ENCODE results near the gene AMMECR1.

The AMMECR1 gene

GRCh38 chrX:110282922-110283321, 35.0 kb downstream of the AMMECR1 start:
- H3K9ac ChIP-seq = no peak overlapping the region
- TF ChIP-seq, protein P1, sequence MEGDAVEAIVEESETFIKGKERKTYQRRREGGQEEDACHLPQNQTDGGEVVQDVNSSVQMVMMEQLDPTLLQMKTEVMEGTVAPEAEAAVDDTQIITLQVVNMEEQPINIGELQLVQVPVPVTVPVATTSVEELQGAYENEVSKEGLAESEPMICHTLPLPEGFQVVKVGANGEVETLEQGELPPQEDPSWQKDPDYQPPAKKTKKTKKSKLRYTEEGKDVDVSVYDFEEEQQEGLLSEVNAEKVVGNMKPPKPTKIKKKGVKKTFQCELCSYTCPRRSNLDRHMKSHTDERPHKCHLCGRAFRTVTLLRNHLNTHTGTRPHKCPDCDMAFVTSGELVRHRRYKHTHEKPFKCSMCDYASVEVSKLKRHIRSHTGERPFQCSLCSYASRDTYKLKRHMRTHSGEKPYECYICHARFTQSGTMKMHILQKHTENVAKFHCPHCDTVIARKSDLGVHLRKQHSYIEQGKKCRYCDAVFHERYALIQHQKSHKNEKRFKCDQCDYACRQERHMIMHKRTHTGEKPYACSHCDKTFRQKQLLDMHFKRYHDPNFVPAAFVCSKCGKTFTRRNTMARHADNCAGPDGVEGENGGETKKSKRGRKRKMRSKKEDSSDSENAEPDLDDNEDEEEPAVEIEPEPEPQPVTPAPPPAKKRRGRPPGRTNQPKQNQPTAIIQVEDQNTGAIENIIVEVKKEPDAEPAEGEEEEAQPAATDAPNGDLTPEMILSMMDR (IDR thresholded peaks at IDR 0.05) = no peak
- no peaks in the 10 kb centered on the region for H3K79me2 ChIP-seq
- no peak overlapping the region for H2AFZ ChIP-seq
- H3K4me1 ChIP-seq = no peaks in the 10 kb centered on the region
- H3K27ac ChIP-seq = no peak overlapping the region
- no peak overlapping the region for H3K4me2 ChIP-seq (ENCODE audit: low read length)
- no peaks in the 10 kb centered on the region for H3K9me3 ChIP-seq (ENCODE audit: control insufficient read depth, low read length)
- no peaks in the 10 kb centered on the region for H3K36me3 ChIP-seq (ENCODE audit: control insufficient read depth, insufficient read depth, low read length)
- no peak overlapping the region for H3K4me3 ChIP-seq (ENCODE audit: low read depth, low read length)
- H3K27me3 ChIP-seq (ENCODE audit: control insufficient read depth, insufficient read depth, low read length) = no peaks in the 10 kb centered on the region

DNA sequence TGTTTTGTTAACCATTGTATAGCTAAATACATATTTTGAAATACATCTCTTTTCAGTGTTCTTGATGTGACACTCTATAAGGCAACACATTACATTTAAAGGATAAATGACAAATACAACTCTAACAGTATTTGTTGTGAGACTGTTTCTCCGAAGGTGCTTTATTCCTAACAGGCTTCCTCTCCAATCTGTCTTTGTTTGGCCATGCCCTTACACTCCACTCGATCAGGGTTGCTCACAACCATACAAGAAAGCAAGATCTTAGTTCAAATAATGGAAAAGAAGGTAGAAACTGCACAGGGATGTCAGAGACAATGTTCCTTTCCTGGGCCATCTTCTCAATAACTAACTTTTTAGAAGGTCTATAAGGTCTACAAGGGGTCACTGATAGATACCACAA, 36.5 kb downstream of the AMMECR1 start:
- Histone ChIP-seq H3K4me3 (ENCODE audit: low read depth, low read length) (no peak overlapping the region), H3K27ac (no peak overlapping the region), H3K27me3 (ENCODE audit: control insufficient read depth, insufficient read depth, low read length) (no peaks in the 10 kb centered on the region), H3K79me2 (no peaks in the 10 kb centered on the region), H2AFZ (no peak overlapping the region), H3K9ac (no peak overlapping the region), H3K4me2 (ENCODE audit: low read length) (no peak overlapping the region), H3K36me3 (ENCODE audit: control insufficient read depth, insufficient read depth, low read length) (no peaks in the 10 kb centered on the region), H3K9me3 (ENCODE audit: control insufficient read depth, low read length) (no peaks in the 10 kb centered on the region), H3K4me1 (no peaks in the 10 kb centered on the region)
- TF ChIP-seq, protein P1 (IDR thresholded peaks at IDR 0.05) = no peak

DNA sequence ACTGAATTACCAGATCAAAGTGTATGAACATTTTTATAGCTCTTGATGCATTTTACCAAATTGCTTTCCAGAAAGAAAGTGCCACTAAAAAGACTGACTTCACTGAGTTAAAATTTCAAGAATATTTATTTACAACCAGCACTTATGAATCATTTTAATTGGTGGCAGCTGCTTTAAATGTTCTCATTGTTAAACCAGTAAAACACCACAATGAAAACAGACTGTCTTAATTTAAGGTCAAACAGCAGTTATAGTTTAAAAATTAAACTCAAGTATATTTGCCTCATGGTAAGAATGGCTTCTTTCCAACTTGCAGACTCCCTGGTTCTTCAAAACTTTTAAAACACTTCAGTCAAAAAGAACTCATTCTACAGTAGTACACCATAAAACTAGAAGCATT, 36.9 kb downstream of the AMMECR1 start:
- Histone ChIP-seq H3K9me3 (ENCODE audit: control insufficient read depth, low read length) (no peaks in the 10 kb centered on the region), H3K4me3 (ENCODE audit: low read depth, low read length) (no peak overlapping the region), H3K4me2 (ENCODE audit: low read length) (no peak overlapping the region), H3K36me3 (ENCODE audit: control insufficient read depth, insufficient read depth, low read length) (no peaks in the 10 kb centered on the region), H3K4me1 (no peaks in the 10 kb centered on the region), H2AFZ (no peak overlapping the region), H3K79me2 (no peaks in the 10 kb centered on the region), H3K9ac (no peak overlapping the region), H3K27me3 (ENCODE audit: control insufficient read depth, insufficient read depth, low read length) (no peaks in the 10 kb centered on the region), H3K27ac (no peak overlapping the region)
- TF ChIP-seq, protein P1 (IDR thresholded peaks at IDR 0.05) = no peak

DNA sequence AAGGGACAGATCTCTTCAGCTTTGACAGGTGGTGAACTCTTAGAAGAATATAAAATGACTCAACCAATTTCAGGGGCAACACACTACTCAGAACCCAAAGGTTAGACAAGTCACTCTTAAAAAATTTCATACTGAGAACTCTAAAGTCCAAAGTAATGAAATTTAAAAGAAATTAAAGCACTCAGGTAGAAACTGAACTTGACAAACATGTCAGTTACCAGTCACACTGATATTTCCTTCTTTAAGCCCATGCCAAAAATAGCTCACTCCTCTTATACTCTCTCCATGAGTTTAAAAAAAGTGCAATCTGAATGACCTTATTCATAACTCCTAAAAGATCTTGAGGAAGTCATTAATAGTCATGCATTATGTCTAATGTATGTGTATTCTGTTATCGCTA, 40.3 kb downstream of the AMMECR1 start:
- no peak overlapping the region for H3K27ac ChIP-seq
- TF ChIP-seq, protein P1 (IDR thresholded peaks at IDR 0.05) = no peak
- H3K4me3 ChIP-seq (ENCODE audit: low read depth, low read length) = no peak overlapping the region
- H3K4me1 ChIP-seq = no peaks in the 10 kb centered on the region
- no peaks in the 10 kb centered on the region for H3K27me3 ChIP-seq (ENCODE audit: control insufficient read depth, insufficient read depth, low read length)
- H3K4me2 ChIP-seq (ENCODE audit: low read length) = no peak overlapping the region
- H3K9ac ChIP-seq = no peak overlapping the region
- no peaks in the 10 kb centered on the region for H3K36me3 ChIP-seq (ENCODE audit: control insufficient read depth, insufficient read depth, low read length)
- H3K79me2 ChIP-seq = no peaks in the 10 kb centered on the region
- H3K9me3 ChIP-seq (ENCODE audit: control insufficient read depth, low read length) = no peaks in the 10 kb centered on the region
- no peak overlapping the region for H2AFZ ChIP-seq

DNA sequence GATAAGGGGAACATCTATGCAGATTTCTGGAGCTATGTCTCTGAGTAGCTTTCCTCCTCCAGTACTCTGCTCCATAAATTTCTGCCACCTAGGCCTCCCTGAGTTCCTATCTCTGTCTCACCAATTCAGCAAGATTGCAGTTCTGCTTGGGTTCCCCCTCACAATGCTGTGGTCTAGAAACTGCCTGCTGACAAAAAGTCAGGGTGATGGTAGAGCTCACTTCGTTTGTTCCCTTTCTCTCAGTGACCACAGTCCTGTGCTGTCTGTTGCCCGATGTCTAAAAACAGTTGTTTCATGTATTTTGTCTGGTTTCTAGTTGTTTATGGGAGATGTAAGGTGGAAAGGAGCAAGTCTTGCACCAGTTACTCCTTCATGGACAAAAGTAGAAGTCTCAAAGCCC, 41.1 kb downstream of the AMMECR1 start:
- H3K79me2 ChIP-seq = no peaks in the 10 kb centered on the region
- no peaks in the 10 kb centered on the region for H3K27me3 ChIP-seq (ENCODE audit: control insufficient read depth, insufficient read depth, low read length)
- H3K4me1 ChIP-seq = no peaks in the 10 kb centered on the region
- no peak overlapping the region for H2AFZ ChIP-seq
- no peak overlapping the region for H3K4me3 ChIP-seq (ENCODE audit: low read depth, low read length)
- H3K4me2 ChIP-seq (ENCODE audit: low read length) = no peak overlapping the region
- TF ChIP-seq, protein P1 (IDR thresholded peaks at IDR 0.05) = no peak
- no peaks in the 10 kb centered on the region for H3K36me3 ChIP-seq (ENCODE audit: control insufficient read depth, insufficient read depth, low read length)
- no peak overlapping the region for H3K9ac ChIP-seq
- no peaks in the 10 kb centered on the region for H3K9me3 ChIP-seq (ENCODE audit: control insufficient read depth, low read length)
- H3K27ac ChIP-seq = no peak overlapping the region
